Gastroesophageal sphincter (tissue), 3 donors: Measurements from ENCODE around the gene SH3BP5.

Experiments used
- EP300 ChIP-seq: sonication (generic); formaldehyde crosslinking; IDR thresholded peaks from one replicate; pipeline ENCODE4 v1.6.1; 2017; ENCODE audit warnings: antibody characterized with exemption, mild to moderate bottlenecking
- POLR2A ChIP-seq, 2 donors: fragments of 450-650 bp; IDR thresholded peaks; one replicate each; pipeline ENCODE4 v1.6.1; 2017; ENCODE audit warnings: antibody characterized with exemption in 2 of 2, mild to moderate bottlenecking in 2 of 2, moderate library complexity in 1 of 2
- POLR2AphosphoS5 ChIP-seq: sonication (generic); formaldehyde crosslinking; IDR thresholded peaks from one replicate; pipeline ENCODE4 v1.6.1; 2017; ENCODE audit warnings: antibody characterized with exemption
- TF ChIP-seq, protein P1 (sequence below), 4 experiments: fragments of 200-600 bp in 2 of 4; fragments of 450-650 bp in 2 of 4; sonication (generic) in 1 of 4; IDR thresholded peaks; one replicate each; pipeline ENCODE4 v1.5.1; 2017 to 2019; ENCODE audit warnings: antibody characterized with exemption in 4 of 4, mild to moderate bottlenecking in 2 of 4, moderate library complexity in 2 of 4

DNA sequence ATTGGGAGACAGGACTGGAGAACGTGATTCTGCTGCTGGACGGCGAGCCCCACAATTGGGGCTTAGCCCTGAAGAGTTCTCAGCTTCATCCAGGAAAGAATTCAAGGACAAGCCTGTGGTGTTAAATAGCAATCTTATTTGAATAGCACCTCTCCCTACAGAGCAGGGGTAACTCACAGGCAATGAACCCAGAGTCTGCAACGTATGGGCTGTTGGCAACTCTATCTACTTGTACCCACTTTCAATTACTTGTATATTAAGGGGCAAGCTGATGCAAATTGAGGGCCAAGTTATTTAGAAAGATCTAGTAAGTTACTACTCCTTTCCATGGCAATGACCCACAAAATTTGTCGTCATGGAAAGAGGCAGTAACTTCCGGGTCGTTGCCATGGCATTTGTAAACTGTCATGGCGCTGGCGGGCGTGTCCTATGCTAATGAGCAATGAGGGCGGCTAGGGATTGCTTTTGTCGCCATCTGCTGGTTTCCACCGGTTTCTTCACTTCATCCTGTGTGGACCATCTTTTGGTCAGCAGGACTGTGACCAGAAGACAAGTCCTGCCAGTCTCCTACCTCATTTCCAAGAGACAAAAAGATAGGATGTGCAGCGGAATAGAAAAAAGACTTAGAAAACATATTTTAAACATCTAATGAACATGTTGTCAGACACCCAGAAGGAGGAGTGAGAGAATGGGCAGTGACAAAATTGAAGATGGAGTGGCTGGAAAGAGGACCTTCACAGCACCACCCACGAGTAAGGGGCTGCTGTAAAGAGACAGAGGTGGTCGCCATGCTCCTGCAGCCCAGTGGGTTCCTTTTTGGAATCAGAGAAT lies 45.8 kb upstream of the SH3BP5 start:
- TF ChIP-seq, protein P1, sequence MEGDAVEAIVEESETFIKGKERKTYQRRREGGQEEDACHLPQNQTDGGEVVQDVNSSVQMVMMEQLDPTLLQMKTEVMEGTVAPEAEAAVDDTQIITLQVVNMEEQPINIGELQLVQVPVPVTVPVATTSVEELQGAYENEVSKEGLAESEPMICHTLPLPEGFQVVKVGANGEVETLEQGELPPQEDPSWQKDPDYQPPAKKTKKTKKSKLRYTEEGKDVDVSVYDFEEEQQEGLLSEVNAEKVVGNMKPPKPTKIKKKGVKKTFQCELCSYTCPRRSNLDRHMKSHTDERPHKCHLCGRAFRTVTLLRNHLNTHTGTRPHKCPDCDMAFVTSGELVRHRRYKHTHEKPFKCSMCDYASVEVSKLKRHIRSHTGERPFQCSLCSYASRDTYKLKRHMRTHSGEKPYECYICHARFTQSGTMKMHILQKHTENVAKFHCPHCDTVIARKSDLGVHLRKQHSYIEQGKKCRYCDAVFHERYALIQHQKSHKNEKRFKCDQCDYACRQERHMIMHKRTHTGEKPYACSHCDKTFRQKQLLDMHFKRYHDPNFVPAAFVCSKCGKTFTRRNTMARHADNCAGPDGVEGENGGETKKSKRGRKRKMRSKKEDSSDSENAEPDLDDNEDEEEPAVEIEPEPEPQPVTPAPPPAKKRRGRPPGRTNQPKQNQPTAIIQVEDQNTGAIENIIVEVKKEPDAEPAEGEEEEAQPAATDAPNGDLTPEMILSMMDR (IDR thresholded peaks at IDR 0.05), result peak; percentile 34 to 84 (median 81)
- TF ChIP-seq EP300 (no peak), POLR2A (IDR thresholded peaks at IDR 0.05) (no peak), POLR2AphosphoS5 (peak; percentile 61)
